Caco-2 (cell line): ENCODE results near the gene CORO2B. TPM values are rescaled to one million over a fixed set of nuclear protein-coding genes. Genes with fewer than 3 reads are reported as not detected.

Experiments
- BruUV-seq: library from RNA; stranded (reverse); fragments of 400-500 nt; replicated peaks from 2 replicates; lab custom pipeline; 2021; lab: Mats Ljungman, UMichigan
- CTCF ChIA-PET: fragments of 300-600 bp; sonication (Branson Sonifier 250); formaldehyde crosslinking; loops from one replicate; lab custom pipeline; 2022; ENCODE audit warnings: antibody characterized with exemption; lab: Charles Lee
- POLR2A ChIA-PET: fragments of 300-600 bp; sonication (Branson Sonifier 250); formaldehyde crosslinking; loops from one replicate; lab custom pipeline; 2022; ENCODE audit warnings: antibody characterized with exemption; lab: Charles Lee
- DNase-seq, 2 experiments: peaks; one replicate each; pipeline versions ENCODE4 v3.0.0 to v3.0.0-alpha.2; 2020 to 2022
- H3K27me3 ChIP-seq: replicated peaks from 2 replicates; pipeline ENCODE4 v1.6.0; 2011; ENCODE audit warnings: low read length; ENCODE audit not compliant: control insufficient read depth, insufficient read depth
- H3K36me3 ChIP-seq: 2 replicates; pipeline ENCODE4 v1.5.1; 2011; ENCODE audit warnings: low read length; ENCODE audit not compliant: control insufficient read depth, insufficient read depth
- H3K4me1 ChIP-seq: fragments of 250-450 bp; sonication (Bioruptor Pico); 2 replicates; pipeline ENCODE4 v1.5.1; 2020; ENCODE audit warnings: mild to moderate bottlenecking
- H3K4me3 ChIP-seq: 2 replicates; pipeline ENCODE4 v1.5.1; 2011; ENCODE audit warnings: low read depth, mild to moderate bottlenecking, control low read depth, low read length
- H3K9me3 ChIP-seq: fragments of 250-450 bp; sonication (Bioruptor Pico); 2 replicates; pipeline ENCODE4 v1.5.1; 2020; ENCODE audit warnings: mild to moderate bottlenecking, moderate library complexity
- H3K27ac Mint-ChIP-seq: one replicate; pipeline ENCODE4 v1.8.0; 2022; ENCODE audit warnings: mixed read lengths; ENCODE audit not compliant: unreplicated experiment
- H3K27me3 Mint-ChIP-seq: one replicate; pipeline ENCODE4 v1.8.0; 2022; ENCODE audit warnings: mixed read lengths; ENCODE audit not compliant: insufficient read depth, unreplicated experiment
- H3K36me3 Mint-ChIP-seq: one replicate; pipeline ENCODE4 v1.8.0; 2022; ENCODE audit warnings: mild to moderate bottlenecking, mixed read lengths; ENCODE audit not compliant: insufficient read depth, unreplicated experiment
- H3K4me1 Mint-ChIP-seq: one replicate; pipeline ENCODE4 v1.8.0; 2022; ENCODE audit warnings: low read depth, mixed read lengths; ENCODE audit not compliant: unreplicated experiment
- H3K4me3 Mint-ChIP-seq: one replicate; pipeline ENCODE4 v1.8.0; 2022; ENCODE audit warnings: mild to moderate bottlenecking, moderate library complexity, mixed read lengths; ENCODE audit not compliant: unreplicated experiment
- H3K9me3 Mint-ChIP-seq: one replicate; pipeline ENCODE4 v1.8.0; 2022; ENCODE audit warnings: mixed read lengths; ENCODE audit not compliant: unreplicated experiment
- intact Hi-C: fragments of 100-400 bp; cut with micrococcal nuclease; formaldehyde crosslinking; loops from one replicate; pipeline ENCODE4 v1.10.0; 2022; ENCODE audit not compliant: unreplicated experiment
- total RNA-seq: library from RNA; stranded (reverse); gene quantifications from 2 replicates; pipeline ENCODE4 v1.2.3, GENCODE V29; 2022
- TF ChIP-seq, protein P1 (sequence below), 2 experiments: fragments of 200-600 bp in 1 of 2; IDR thresholded peaks; 1 replicate in 1 of 2; 2 replicates in 1 of 2; pipeline versions ENCODE4 v1.5.1 to v1.8.0; 2011 to 2022; ENCODE audit warnings: antibody characterized with exemption in 1 of 2, control low read depth in 1 of 2, inconsistent platforms in 1 of 2, low read depth in 1 of 2, low read length in 1 of 2, mild to moderate bottlenecking in 1 of 2, moderate library complexity in 1 of 2; ENCODE audit not compliant: insufficient read depth in 1 of 2, severe bottlenecking in 1 of 2, unreplicated experiment in 1 of 2

The CORO2B gene
- total RNA-seq, 1 experiment from 2014 or later = 0.25 TPM

DNA sequence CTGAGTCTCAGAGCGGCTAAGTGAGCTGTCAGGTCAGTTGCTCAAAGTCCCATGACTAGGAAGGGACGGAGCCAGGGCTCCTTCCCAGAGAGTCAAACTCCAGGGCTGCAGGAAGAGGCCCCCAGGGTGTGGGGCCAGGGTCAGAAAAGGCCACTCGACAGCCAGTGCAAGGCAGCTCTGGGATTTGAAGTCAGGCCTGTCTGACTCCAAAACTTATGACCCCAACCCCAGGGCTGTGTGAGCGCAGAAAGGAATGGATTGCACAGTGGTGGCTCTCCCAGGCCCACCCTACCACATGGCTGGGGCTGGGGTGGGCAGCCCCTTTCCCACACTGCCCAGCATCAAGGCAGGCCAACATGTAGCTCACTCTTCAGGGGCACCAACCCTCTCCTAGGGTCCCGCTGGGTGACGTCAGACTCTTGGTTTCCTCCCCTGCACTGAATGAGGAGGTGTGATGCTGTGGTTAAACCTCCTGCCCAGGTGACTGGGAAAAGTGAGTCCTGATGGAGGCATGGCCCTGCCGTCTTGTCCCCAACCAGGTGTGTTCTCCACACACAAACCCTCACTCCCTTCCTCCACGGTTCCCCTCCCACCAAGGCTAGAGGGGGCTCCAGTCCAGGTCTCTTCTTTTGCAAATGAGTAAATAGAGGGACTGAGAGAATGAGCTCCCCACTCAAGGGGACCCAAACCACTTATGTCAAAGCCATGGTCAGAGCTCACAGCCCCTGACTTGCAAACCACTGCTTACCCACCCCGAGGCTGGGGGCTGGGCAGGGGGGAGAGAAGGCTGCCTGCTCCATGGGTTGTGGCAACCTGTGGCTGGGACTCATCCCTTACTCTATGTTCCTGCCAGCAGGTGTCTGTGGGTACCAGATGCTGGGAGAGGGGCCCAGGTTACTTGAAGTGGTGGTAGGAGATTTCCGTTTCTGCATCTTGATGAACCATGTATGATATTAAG is 23.8 kb upstream of the CORO2B start:
- no peak overlapping the region for H3K4me3 Mint-ChIP-seq
- Histone ChIP-seq H3K27me3 (no peaks in the 10 kb centered on the region), H3K4me3 (no peak overlapping the region), H3K9me3 (no peaks in the 10 kb centered on the region), H3K36me3 (no peaks in the 10 kb centered on the region), H3K4me1 (no peaks in the 10 kb centered on the region)
- no peaks in the 10 kb centered on the region for H3K9me3 Mint-ChIP-seq
- no peaks in the 10 kb centered on the region for H3K36me3 Mint-ChIP-seq
- intact Hi-C loops = loop anchor here (1.0 kb wide), 1 partner anchor 119 kb away; no protein-coding TSS in a partner anchor
- no peak for DNase-seq
- POLR2A ChIA-PET = no interaction called here
- no TSS peak for BruUV-seq
- TF ChIP-seq, protein P1, sequence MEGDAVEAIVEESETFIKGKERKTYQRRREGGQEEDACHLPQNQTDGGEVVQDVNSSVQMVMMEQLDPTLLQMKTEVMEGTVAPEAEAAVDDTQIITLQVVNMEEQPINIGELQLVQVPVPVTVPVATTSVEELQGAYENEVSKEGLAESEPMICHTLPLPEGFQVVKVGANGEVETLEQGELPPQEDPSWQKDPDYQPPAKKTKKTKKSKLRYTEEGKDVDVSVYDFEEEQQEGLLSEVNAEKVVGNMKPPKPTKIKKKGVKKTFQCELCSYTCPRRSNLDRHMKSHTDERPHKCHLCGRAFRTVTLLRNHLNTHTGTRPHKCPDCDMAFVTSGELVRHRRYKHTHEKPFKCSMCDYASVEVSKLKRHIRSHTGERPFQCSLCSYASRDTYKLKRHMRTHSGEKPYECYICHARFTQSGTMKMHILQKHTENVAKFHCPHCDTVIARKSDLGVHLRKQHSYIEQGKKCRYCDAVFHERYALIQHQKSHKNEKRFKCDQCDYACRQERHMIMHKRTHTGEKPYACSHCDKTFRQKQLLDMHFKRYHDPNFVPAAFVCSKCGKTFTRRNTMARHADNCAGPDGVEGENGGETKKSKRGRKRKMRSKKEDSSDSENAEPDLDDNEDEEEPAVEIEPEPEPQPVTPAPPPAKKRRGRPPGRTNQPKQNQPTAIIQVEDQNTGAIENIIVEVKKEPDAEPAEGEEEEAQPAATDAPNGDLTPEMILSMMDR (IDR thresholded peaks at IDR 0.05; ENCODE audit: insufficient read depth in 1 of 2, low read depth in 1 of 2, low read length in 1 of 2, severe bottlenecking in 1 of 2, unreplicated experiment in 1 of 2) = no peak
- CTCF ChIA-PET = interaction anchor here (0.8 to 5.2 kb wide), 5 partner anchors 12 to 370 kb away, joined by 3 to 34 read pairs (median 4); no protein-coding TSS in a partner anchor
- H3K27me3 Mint-ChIP-seq = peaks cover 9% of the 10 kb centered on the region
- H3K27ac Mint-ChIP-seq = no peak overlapping the region
- H3K4me1 Mint-ChIP-seq = no peaks in the 10 kb centered on the region

DNA sequence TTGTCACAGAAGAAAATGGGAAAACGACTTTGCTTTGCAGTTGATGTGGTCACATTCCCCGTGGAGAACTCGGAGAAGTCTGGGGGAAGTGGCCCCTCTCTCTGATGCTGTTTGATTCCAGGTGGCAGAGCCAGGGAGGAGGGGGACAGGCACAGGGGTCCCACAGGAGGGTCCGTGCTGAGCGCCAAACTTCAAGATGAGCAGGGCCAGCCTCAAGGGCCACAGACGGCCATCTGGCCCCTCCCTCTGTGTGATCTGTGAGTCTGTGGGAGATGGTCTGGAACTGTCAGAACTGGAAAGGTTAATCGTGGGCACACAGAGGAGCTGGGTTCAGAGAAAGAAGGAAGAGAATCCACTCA is 23.1 kb upstream of the CORO2B start:
- Histone ChIP-seq H3K4me3 (no peak overlapping the region), H3K4me1 (no peaks in the 10 kb centered on the region), H3K27me3 (no peaks in the 10 kb centered on the region), H3K9me3 (no peaks in the 10 kb centered on the region), H3K36me3 (no peaks in the 10 kb centered on the region)
- no peaks in the 10 kb centered on the region for H3K9me3 Mint-ChIP-seq
- intact Hi-C loops = no loop called here
- H3K4me1 Mint-ChIP-seq = no peaks in the 10 kb centered on the region
- CTCF ChIA-PET = interaction anchor here (5.2 kb wide), 1 partner anchor 119 kb away, joined by 34 read pairs; no protein-coding TSS in a partner anchor
- H3K36me3 Mint-ChIP-seq = no peaks in the 10 kb centered on the region
- TF ChIP-seq, protein P1 (IDR thresholded peaks at IDR 0.05; ENCODE audit: insufficient read depth in 1 of 2, low read depth in 1 of 2, low read length in 1 of 2, severe bottlenecking in 1 of 2, unreplicated experiment in 1 of 2) = no peak
- POLR2A ChIA-PET = no interaction called here
- no TSS peak for BruUV-seq
- DNase-seq = no peak
- H3K4me3 Mint-ChIP-seq = no peak overlapping the region
- H3K27me3 Mint-ChIP-seq = peaks cover 12% of the 10 kb centered on the region
- no peak overlapping the region for H3K27ac Mint-ChIP-seq

DNA sequence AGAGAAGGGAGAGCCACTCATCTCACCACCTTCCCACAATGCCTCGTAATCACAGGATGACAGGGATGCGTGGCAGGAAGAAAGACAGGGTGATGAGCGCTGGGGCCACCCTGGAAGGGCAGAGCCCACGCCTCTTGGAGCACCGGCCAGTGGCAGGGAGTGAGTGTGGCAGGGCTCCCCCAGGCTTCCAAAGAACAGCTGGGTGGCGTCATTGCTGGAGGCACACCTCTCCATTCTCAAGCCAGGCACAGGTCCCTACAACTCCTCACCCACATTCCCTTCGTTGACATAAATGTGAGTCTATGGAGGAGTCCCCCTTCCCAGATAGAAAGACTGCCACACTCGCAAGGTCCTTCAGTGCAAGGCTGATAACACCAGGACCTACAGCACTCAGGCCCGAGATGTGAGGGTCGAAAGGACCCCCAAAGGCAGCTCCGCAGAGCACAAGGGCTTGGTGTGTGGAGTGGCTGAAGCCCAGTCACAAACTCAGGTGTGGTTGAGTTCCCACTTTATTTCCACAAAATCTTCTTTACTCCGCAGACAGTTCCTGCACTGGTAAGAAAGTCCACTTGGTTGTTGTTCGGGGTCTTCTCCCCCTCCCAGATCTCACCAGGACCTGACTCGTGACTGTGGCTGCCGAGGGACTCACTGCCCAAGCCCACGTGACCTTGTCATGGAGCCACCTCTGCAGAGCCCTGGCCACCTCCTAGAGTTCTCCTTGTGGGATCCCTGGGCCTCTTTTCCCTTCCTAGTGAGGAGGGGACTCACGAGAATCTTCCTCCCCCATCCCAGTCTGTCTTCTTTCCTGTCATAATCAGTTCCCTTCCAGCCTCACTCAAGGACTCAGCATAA is 22.4 kb upstream of the CORO2B start:
- POLR2A ChIA-PET = no interaction called here

More for the DNA sequence above, 22.4 kb upstream of the CORO2B start:
- no peak overlapping the region for H3K4me3 ChIP-seq
- TF ChIP-seq, protein P1 (IDR thresholded peaks at IDR 0.05; ENCODE audit: insufficient read depth in 1 of 2, low read depth in 1 of 2, low read length in 1 of 2, severe bottlenecking in 1 of 2, unreplicated experiment in 1 of 2) = no peak
- intact Hi-C loops = no loop called here
- H3K27me3 ChIP-seq = no peaks in the 10 kb centered on the region
- Mint-ChIP-seq H3K36me3 (no peaks in the 10 kb centered on the region), H3K4me1 (no peaks in the 10 kb centered on the region), H3K27me3 (peaks cover 13% of the 10 kb centered on the region), H3K4me3 (no peak overlapping the region), H3K27ac (no peak overlapping the region), H3K9me3 (no peaks in the 10 kb centered on the region)
- H3K36me3 ChIP-seq = no peaks in the 10 kb centered on the region
- no peak for DNase-seq
- H3K4me1 ChIP-seq = no peaks in the 10 kb centered on the region
- BruUV-seq = no TSS peak
- no peaks in the 10 kb centered on the region for H3K9me3 ChIP-seq
- CTCF ChIA-PET = interaction anchor here (5.2 kb wide), 1 partner anchor 118 kb away, joined by 34 read pairs; no protein-coding TSS in a partner anchor
